ENCODE results near the gene ZBTB38. TPM values are rescaled to one million over a fixed set of nuclear protein-coding genes. Genes with fewer than 3 reads are reported as not detected.

Gene ZBTB38
- total and polyA plus RNA-seq, 10 donors, result 4.8 to 122 (median 58.5) TPM

DNA sequence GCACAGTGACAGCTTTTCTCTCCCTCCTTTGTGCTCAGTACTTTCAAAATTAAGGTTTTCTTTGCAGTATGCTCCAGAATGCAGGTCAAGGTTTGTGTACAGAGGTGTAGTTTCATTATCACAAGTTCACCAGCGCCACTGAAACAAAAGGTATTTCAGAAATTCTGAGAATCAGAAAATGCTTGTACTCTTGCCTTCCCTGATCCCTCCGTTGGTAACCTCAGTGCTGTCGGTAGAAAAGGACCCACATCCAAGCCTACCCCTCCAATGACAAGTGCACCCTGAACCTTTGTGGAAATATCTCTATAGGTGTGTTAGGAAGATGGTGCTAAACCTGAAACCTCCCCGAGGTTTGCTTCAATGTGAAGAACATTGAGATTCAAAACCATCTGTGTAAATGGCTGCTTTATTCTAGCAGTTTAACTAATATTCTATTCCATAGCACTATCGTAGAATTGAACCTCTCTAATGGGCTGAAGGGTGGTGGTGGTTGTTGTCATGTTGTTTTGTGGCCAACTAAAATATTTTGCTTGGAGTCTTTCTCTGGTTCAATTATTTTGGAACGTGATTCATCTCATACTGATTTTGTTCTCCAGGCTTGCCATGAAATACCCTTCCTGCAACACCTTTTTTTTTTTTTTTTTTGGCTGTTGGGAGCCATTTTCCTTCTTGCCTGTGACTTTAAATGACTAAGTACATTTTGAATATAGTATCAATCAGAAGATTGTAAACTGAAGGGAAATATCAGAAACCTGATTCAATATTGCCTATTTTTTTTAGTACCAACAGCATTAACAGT is 20.7 kb downstream of the ZBTB38 start:
- 65 to 86% (median 75%) methylated on average over 6 of the region's 6 CpGs for WGBS, 5 donors
- H3K9me3 ChIP-seq, result no peaks in the 10 kb centered on the region
- intact Hi-C loops (cut with DNase I; ENCODE audit: low total_unique reads), result no loop called here
- TF ChIP-seq, protein P1, sequence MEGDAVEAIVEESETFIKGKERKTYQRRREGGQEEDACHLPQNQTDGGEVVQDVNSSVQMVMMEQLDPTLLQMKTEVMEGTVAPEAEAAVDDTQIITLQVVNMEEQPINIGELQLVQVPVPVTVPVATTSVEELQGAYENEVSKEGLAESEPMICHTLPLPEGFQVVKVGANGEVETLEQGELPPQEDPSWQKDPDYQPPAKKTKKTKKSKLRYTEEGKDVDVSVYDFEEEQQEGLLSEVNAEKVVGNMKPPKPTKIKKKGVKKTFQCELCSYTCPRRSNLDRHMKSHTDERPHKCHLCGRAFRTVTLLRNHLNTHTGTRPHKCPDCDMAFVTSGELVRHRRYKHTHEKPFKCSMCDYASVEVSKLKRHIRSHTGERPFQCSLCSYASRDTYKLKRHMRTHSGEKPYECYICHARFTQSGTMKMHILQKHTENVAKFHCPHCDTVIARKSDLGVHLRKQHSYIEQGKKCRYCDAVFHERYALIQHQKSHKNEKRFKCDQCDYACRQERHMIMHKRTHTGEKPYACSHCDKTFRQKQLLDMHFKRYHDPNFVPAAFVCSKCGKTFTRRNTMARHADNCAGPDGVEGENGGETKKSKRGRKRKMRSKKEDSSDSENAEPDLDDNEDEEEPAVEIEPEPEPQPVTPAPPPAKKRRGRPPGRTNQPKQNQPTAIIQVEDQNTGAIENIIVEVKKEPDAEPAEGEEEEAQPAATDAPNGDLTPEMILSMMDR (IDR thresholded peaks at IDR 0.05 in 8 of 11, conservative IDR thresholded peaks at IDR 0.05 in 3 of 11), result no peak
- TF ChIP-seq POLR2A (IDR thresholded peaks at IDR 0.05) (no peak), POLR2AphosphoS5 (IDR thresholded peaks at IDR 0.05) (no peak)
- H3K27me3 ChIP-seq (replicated peaks in 1 of 7), result peaks cover 0 to 4% (median 0%) of the 10 kb centered on the region in 7 donors
- H3K4me1 ChIP-seq, result peaks cover 0 to 32% (median 6%) of the 10 kb centered on the region in 6 donors
- H3K4me3 ChIP-seq, result peak overlapping the region in 1 of 8 donors; percentile 62
- no peak for DNase-seq
- no peaks in the 10 kb centered on the region for H3K36me3 ChIP-seq
- H3K27ac ChIP-seq, result peak overlapping the region in 6 of 8 donors; percentile 11 to 77 (median 62)

DNA sequence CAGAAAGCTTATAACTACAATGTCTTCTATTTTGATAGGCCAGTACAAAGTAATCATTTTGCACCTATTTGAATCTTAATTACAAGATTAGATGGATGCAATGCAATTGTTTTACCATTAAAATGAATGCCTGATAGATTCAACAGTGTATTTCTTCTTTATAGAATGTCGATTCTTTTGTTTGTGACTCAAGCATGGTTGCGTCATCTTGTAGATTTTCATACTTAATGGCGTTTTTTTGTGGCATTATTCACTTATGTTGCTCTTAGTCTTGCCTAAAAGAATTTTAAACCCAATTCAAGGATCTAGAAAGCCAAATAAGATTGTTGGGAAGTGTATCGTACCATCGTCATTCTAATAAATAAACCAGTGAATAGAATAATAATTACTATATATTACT is 21.4 kb downstream of the ZBTB38 start:
- H3K27me3 ChIP-seq (replicated peaks in 1 of 7), result peaks cover 0 to 4% (median 0%) of the 10 kb centered on the region in 7 donors
- DNase-seq, result no peak
- no peaks in the 10 kb centered on the region for H3K36me3 ChIP-seq
- H3K27ac ChIP-seq, result peak overlapping the region in 3 of 8 donors; percentile 67 to 77 (median 75)
- 91 to 98% (median 92%) methylated on average over 5 of the region's 5 CpGs for WGBS, 5 donors
- no peaks in the 10 kb centered on the region for H3K9me3 ChIP-seq
- H3K4me1 ChIP-seq, result peaks cover 0 to 31% (median 6%) of the 10 kb centered on the region in 6 donors
- no peak overlapping the region for H3K4me3 ChIP-seq
- no peak for TF ChIP-seq POLR2AphosphoS5 (IDR thresholded peaks at IDR 0.05)
- TF ChIP-seq, protein P1 (IDR thresholded peaks at IDR 0.05 in 8 of 11, conservative IDR thresholded peaks at IDR 0.05 in 3 of 11), result no peak
- no peak for TF ChIP-seq POLR2A (IDR thresholded peaks at IDR 0.05)
- intact Hi-C loops (cut with DNase I; ENCODE audit: low total_unique reads), result no loop called here

DNA sequence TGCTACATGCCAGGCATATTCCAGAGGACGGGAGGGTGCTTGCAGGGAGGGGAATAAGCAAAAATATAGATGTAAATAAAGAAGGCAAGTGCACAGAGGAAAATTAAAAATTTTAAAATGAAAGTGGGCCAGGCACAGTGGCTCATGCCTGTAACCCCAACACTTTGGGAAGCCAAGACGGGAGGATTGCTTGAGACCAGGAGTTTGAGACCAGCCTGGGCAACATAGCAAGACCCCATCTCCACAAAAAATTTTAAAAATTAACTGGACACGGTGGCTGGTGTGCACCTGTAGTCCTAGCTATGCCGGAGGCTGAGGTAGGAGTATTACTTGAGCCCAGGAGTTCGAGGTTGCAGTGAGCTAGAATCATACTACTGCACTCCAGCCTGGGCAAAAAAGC is 22.4 kb downstream of the ZBTB38 start:
- 89 to 97% (median 92%) methylated on average over 5 of the region's 5 CpGs for WGBS, 5 donors
- Histone ChIP-seq H3K27me3 (replicated peaks in 1 of 7) (peaks cover 0 to 4% (median 0%) of the 10 kb centered on the region in 7 donors), H3K36me3 (no peaks in the 10 kb centered on the region), H3K4me3 (no peak overlapping the region), H3K9me3 (no peaks in the 10 kb centered on the region), H3K27ac (peak overlapping the region in 3 of 8 donors; percentile 3 to 5 (median 4)), H3K4me1 (peaks cover 0 to 24% (median 6%) of the 10 kb centered on the region in 6 donors)
- DNase-seq, result no peak
- TF ChIP-seq POLR2AphosphoS5 (IDR thresholded peaks at IDR 0.05) (no peak), POLR2A (IDR thresholded peaks at IDR 0.05) (no peak)
- TF ChIP-seq, protein P1 (IDR thresholded peaks at IDR 0.05 in 8 of 11, conservative IDR thresholded peaks at IDR 0.05 in 3 of 11), result no peak
- intact Hi-C loops (cut with DNase I; ENCODE audit: low total_unique reads), result no loop called here

DNA sequence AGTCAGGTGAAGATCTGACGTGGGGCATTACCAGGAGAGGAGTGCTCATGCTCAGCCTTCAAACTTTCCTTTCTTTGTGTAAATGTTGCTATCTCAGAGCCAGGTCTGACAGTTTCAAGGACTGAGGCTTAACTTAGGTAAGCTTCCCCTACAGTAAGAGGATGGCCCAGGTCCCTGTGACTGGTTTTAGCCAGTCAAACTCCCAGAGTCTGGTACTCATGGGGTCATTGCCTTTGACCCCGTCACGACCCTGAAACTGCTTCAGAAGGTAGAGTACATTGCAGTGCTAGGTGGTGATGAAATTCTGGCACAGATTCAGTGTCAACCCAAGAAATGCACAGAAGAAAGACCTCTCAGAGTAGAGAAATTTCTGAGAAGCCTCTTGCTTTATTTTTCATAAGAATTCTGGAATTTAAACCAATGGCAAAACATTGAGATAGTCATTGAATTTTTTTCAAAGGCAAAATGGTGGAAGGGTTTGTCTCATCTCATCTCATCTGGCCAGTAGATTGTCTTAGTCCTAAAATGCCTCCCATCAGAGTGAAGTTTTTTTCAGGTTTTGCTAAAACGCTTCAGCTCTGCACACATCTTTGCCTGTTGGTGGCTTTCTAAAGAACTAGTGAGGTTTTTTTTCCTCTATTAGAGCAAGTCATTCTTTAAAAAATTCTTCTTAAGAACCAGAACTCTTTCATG is 23.1 kb downstream of the ZBTB38 start:
- TF ChIP-seq POLR2A (IDR thresholded peaks at IDR 0.05) (no peak), POLR2AphosphoS5 (IDR thresholded peaks at IDR 0.05) (no peak)
- TF ChIP-seq, protein P1 (IDR thresholded peaks at IDR 0.05 in 8 of 11, conservative IDR thresholded peaks at IDR 0.05 in 3 of 11), result no peak
- DNase-seq, result no peak
- Histone ChIP-seq H3K27ac (peak overlapping the region in 3 of 8 donors; percentile 3 to 5 (median 4)), H3K9me3 (peaks cover 0 to 4% (median 2%) of the 10 kb centered on the region in 8 donors), H3K4me1 (peaks cover 0 to 17% (median 6%) of the 10 kb centered on the region in 6 donors), H3K36me3 (peaks cover 0 to 3% (median 0%) of the 10 kb centered on the region in 6 donors), H3K27me3 (replicated peaks in 1 of 7) (peaks cover 0 to 4% (median 0%) of the 10 kb centered on the region in 7 donors), H3K4me3 (no peak overlapping the region)
- WGBS, 5 donors, result 86 to 93% (median 90%) methylated on average over 4 of the region's 4 CpGs
- intact Hi-C loops (cut with DNase I; ENCODE audit: low total_unique reads), result no loop called here
